ENCODE measurements around the gene ANXA3. TPM values are rescaled to one million over a fixed set of nuclear protein-coding genes. Genes with fewer than 3 reads are reported as not detected.

ANXA3 gene
- total and polyA plus RNA-seq, 9 donors: 1.5 to 63.5 (median 8.1) TPM

GRCh38 chr4:78638337-78639172, 87.0 kb downstream of the ANXA3 start:
- H3K9me3 ChIP-seq: no peaks in the 10 kb centered on the region
- no peaks in the 10 kb centered on the region for H3K36me3 ChIP-seq
- WGBS, 3 donors: 79 to 84% (median 81%) methylated on average over 4 of the region's 4 CpGs
- H3K27ac ChIP-seq: no peak overlapping the region
- H3K4me3 ChIP-seq: no peak overlapping the region
- intact Hi-C loops (cut with DNase I): no loop called here
- no peak for DNase-seq
- no peaks in the 10 kb centered on the region for H3K27me3 ChIP-seq
- TF ChIP-seq, protein P1, sequence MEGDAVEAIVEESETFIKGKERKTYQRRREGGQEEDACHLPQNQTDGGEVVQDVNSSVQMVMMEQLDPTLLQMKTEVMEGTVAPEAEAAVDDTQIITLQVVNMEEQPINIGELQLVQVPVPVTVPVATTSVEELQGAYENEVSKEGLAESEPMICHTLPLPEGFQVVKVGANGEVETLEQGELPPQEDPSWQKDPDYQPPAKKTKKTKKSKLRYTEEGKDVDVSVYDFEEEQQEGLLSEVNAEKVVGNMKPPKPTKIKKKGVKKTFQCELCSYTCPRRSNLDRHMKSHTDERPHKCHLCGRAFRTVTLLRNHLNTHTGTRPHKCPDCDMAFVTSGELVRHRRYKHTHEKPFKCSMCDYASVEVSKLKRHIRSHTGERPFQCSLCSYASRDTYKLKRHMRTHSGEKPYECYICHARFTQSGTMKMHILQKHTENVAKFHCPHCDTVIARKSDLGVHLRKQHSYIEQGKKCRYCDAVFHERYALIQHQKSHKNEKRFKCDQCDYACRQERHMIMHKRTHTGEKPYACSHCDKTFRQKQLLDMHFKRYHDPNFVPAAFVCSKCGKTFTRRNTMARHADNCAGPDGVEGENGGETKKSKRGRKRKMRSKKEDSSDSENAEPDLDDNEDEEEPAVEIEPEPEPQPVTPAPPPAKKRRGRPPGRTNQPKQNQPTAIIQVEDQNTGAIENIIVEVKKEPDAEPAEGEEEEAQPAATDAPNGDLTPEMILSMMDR (IDR thresholded peaks at IDR 0.05): no peak
- TF ChIP-seq POLR2A (IDR thresholded peaks at IDR 0.05): no peak
- TF ChIP-seq EP300 (IDR thresholded peaks at IDR 0.05): no peak
- no peaks in the 10 kb centered on the region for H3K4me1 ChIP-seq (ENCODE audit: insufficient read depth)

- TF ChIP-seq, protein P1 (IDR thresholded peaks at IDR 0.05): no peak
- no peak for TF ChIP-seq EP300 (IDR thresholded peaks at IDR 0.05)
- TF ChIP-seq POLR2A (IDR thresholded peaks at IDR 0.05): no peak
- H3K36me3 ChIP-seq: no peaks in the 10 kb centered on the region
- intact Hi-C loops (cut with DNase I): no loop called here
- no peak overlapping the region for H3K4me3 ChIP-seq
- H3K4me1 ChIP-seq (ENCODE audit: insufficient read depth): no peaks in the 10 kb centered on the region
- no peak overlapping the region for H3K27ac ChIP-seq
- H3K9me3 ChIP-seq: no peaks in the 10 kb centered on the region
- no peaks in the 10 kb centered on the region for H3K27me3 ChIP-seq
- 59 to 71% (median 71%) methylated on average over 1 of the region's 1 CpG for WGBS, 3 donors
- no peak for DNase-seq
Observed at GRCh38 chr4:78640714-78641113, 89.1 kb downstream of the ANXA3 start.

DNA sequence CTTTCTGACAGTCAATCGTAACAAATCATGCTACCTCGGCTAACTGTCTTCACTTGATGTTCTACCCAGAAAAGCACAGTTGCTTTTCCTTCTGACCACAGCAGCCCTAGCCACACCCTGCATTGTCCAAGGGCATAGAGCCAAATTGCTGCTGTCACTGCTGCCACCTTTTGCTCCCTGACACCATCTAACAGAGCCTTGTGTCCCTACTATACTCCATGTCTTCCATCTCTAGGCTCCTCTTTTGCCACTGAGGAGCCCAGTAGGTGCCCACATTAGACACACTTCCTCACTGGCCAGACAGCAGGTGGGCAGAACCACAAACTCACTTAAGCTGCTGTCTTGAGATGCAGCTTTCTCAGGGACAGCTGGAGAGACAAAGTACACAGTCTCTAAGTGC, 91.4 kb downstream of the ANXA3 start:
- H3K9me3 ChIP-seq: no peaks in the 10 kb centered on the region
- TF ChIP-seq EP300 (IDR thresholded peaks at IDR 0.05) (no peak), POLR2A (IDR thresholded peaks at IDR 0.05) (no peak)
- TF ChIP-seq, protein P1 (IDR thresholded peaks at IDR 0.05): no peak
- H3K4me1 ChIP-seq (ENCODE audit: insufficient read depth): peaks cover 2% of the 10 kb centered on the region
- intact Hi-C loops (cut with DNase I): no loop called here
- no peaks in the 10 kb centered on the region for H3K27me3 ChIP-seq
- WGBS, 3 donors: 93 to 95% (median 94%) methylated on average over 2 of the region's 2 CpGs
- no peak overlapping the region for H3K27ac ChIP-seq
- H3K4me3 ChIP-seq: no peak overlapping the region
- H3K36me3 ChIP-seq: no peaks in the 10 kb centered on the region
- DNase-seq: no peak

GRCh38 chr4:78644063-78644691, 92.6 kb downstream of the ANXA3 start:
- no peaks in the 10 kb centered on the region for H3K36me3 ChIP-seq
- TF ChIP-seq, protein P1 (IDR thresholded peaks at IDR 0.05): no peak
- no peak for TF ChIP-seq EP300 (IDR thresholded peaks at IDR 0.05)
- no peak for TF ChIP-seq POLR2A (IDR thresholded peaks at IDR 0.05)
- no peaks in the 10 kb centered on the region for H3K9me3 ChIP-seq
- no peaks in the 10 kb centered on the region for H3K27me3 ChIP-seq
- peaks cover 2% of the 10 kb centered on the region for H3K4me1 ChIP-seq (ENCODE audit: insufficient read depth)
- H3K27ac ChIP-seq: no peak overlapping the region
- no peak overlapping the region for H3K4me3 ChIP-seq
- intact Hi-C loops (cut with DNase I): no loop called here
- DNase-seq: no peak

Data from ovary (tissue), 9 donors.